AML-193 (cell line): ENCODE results near the gene WDR72.

Source experiments
- DNase-seq, 2 experiments: peaks; one replicate each; lab custom pipeline; 2025; lab: John Stamatoyannopoulos, UW

The WDR72 gene

DNA sequence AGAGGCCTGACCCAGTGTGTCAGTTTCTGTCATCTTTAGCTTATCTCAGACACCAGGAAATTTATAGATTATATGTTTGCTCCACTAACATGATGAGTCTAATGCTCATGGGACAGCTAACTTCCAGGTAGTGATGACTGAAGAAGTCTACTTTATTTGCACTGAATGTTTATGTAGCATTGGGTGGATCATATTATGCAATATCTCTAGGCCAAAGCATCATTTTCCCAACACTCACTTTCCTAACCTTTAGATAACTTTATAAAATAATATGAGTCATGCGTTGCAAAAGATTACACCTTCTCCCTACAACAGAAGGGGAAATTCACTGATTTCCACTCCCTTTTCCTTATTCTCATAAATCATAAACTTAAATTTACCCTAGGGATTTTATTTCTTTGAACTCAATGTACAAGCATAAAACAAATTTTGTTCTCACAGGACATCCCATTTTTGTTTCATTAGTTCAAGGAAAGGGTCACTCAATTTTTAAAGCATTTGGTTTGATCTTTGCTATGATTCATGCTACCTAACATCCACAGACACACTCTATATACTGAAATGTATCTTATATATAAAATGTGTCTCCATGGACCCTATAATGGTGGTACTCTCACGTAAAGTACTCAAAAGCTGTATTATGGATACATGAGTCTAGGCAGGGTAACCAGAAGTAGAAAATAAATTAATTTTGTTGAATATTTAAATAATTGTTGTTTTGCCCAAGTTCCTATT is 225.2 kb downstream of the WDR72 start:
- DNase-seq, result no peak

DNA sequence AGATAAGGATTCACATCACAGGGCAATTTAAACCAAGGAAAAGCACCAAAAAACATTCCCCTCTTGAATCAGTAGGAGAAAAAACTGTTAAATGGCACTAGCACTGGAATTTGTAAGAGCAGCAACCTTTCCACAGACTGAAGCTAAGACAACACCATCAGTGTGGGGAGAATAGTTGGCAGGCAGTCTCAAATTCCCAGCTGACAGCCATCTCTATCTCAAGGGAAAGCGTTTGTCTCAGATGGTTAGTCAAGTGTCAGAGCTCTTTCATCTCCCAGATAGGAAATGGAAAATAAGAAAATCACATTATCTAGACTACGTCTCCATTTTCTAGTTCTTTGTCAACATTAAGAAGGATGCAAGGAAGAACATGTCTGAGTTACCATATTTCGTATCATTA is 228.7 kb downstream of the WDR72 start:
- DNase-seq, result no peak

DNA sequence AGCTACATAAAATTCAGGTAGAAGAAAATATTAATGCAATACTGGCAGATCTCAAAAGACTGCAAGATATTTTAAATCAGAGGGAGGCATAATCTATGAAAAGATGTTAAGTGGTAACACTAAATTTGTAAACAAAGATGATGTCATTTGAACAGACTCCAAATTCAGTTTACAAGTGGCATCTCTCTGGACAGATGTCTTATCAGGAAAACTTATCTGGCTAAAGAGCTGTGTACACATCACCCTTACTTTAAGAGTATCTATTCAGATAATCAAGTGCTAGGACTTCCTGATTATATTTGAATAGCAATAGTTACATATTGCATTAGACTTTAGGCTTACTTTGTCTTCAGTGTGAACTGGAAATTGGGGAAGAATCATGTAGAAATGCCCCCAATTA is 231.5 kb downstream of the WDR72 start:
- no peak for DNase-seq

- DNase-seq, result no peak
Observed at GRCh38 chr15:53525894-53526293, 233.6 kb downstream of the WDR72 start.

- DNase-seq, result no peak
Observed at GRCh38 chr15:53522991-53523390, 236.5 kb downstream of the WDR72 start.

- DNase-seq, result no peak
Observed at GRCh38 chr15:53520996-53521395, 238.5 kb downstream of the WDR72 start.

- DNase-seq, result no peak
Observed at GRCh38 chr15:53513431-53513830, 246.0 kb downstream of the WDR72 start.

GRCh38 chr15:53512029-53512428 is 247.4 kb downstream of the WDR72 start:
- no peak for DNase-seq

GRCh38 chr15:53511175-53511574 is 248.3 kb downstream of the WDR72 start:
- DNase-seq, result no peak

- no peak for DNase-seq
Observed at GRCh38 chr15:53506370-53506769, 253.1 kb downstream of the WDR72 start.

DNA sequence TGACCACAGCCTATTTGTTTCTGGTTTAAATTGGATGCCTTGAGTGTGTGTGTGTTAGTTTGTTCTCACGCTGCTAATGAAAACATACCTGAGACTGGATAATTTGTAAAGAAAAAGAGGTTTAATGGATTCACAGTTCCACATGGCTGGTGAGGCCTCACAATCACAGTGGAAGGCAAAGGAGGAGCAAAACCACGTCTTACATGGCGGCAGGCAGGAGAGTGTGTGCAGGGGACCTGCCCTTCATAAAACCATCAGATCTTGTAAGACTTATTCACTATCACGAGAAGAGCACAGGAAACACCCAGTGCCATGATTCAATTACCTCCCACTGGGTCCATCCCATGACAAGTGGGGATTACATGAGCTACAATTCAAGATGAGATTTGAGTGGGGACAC is 260.5 kb downstream of the WDR72 start:
- DNase-seq, result no peak

- DNase-seq, result no peak
Observed at GRCh38 chr15:53490341-53490740, 269.1 kb downstream of the WDR72 start.

DNA sequence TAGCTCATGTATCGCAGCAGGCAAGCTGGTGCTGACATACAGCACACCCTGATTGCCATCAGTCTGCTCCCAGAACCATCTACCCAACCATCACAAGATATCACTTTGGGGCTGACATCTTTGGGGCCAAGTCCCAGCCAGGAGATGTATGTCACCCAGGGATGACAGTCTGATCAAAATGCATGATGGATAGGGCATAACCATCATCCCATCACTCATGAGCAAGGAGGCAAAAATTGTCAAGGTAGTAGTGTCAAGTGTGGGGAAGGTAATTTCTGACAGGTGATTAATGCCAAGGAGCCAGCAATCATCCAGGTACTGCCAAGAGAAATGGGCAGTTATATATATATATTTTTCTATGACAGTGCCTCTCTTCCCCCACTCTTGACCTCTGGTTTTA is 277.4 kb downstream of the WDR72 start:
- DNase-seq, result no peak

- no peak for DNase-seq
Observed at GRCh38 chr15:53477981-53478766, 281.3 kb downstream of the WDR72 start.

DNA sequence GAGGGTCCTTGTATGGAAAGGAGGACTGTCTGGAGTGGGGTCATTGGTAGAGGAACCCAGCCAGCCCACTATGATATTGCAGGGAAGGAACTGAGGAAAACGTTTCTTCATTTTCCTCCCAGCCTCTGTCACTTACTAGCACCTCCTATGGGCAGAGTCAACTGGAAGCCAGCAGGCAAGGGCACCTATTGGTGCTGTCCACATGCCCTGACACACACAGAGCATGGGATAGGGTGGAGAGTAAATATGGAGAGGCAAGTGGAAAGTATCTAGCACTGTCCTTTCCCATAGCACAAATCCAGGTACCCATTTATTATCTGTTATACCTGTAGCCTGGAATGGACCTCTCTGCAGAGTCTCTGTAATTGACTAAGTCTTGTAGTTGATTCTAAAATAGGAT is 285.6 kb downstream of the WDR72 start:
- DNase-seq, result no peak

GRCh38 chr15:53473435-53473834 is 286.0 kb downstream of the WDR72 start:
- no peak for DNase-seq

DNA sequence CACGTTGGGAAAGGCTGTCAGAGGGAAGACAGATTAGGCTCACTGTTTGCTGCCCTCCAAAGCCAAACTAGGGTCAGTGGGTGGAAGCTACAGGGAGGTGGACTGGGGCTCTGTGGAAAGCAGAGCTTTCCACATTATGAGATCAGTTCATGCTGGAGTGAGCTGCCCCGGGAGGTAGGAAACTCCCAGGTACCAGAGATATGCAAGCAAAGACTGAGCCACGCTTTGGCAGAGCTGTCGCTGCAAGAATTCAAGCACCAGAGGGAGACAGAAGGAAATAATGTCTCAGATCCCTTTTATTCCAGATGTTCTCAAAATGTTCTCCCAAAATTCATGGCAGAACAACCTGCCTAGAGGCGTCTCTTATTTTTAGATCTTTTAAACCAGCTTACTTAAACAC is 286.6 kb downstream of the WDR72 start:
- DNase-seq, result no peak

GRCh38 chr15:53472210-53472609 is 287.3 kb downstream of the WDR72 start:
- DNase-seq, result no peak

GRCh38 chr15:53470743-53471142 is 288.7 kb downstream of the WDR72 start:
- DNase-seq, result no peak

- DNase-seq, result no peak
Observed at GRCh38 chr15:53469422-53469821, 290.0 kb downstream of the WDR72 start.
